Upper lobe of left lung (tissue), 4 donors: ENCODE measurements around the gene SORCS1.

Source experiments
- EP300 ChIP-seq, 4 donors: sonication (generic); formaldehyde crosslinking; IDR thresholded peaks; one replicate each; pipeline ENCODE4 v1.5.1; 2017; ENCODE audit warnings: antibody characterized with exemption in 4 of 4, control low read depth in 2 of 4
- POLR2AphosphoS5 ChIP-seq, 2 donors: sonication (generic); formaldehyde crosslinking; IDR thresholded peaks; one replicate each; pipeline ENCODE4 v1.5.1; 2017; ENCODE audit warnings: antibody characterized with exemption in 2 of 2
- TF ChIP-seq, protein P1 (sequence below), 6 experiments: fragments of 450-650 bp in 4 of 6; fragments of 200-600 bp in 2 of 6; sonication (generic) in 2 of 6; IDR thresholded peaks; one replicate each; pipeline ENCODE4 v1.5.1; 2016 to 2019; ENCODE audit warnings: antibody characterized with exemption in 6 of 6

DNA sequence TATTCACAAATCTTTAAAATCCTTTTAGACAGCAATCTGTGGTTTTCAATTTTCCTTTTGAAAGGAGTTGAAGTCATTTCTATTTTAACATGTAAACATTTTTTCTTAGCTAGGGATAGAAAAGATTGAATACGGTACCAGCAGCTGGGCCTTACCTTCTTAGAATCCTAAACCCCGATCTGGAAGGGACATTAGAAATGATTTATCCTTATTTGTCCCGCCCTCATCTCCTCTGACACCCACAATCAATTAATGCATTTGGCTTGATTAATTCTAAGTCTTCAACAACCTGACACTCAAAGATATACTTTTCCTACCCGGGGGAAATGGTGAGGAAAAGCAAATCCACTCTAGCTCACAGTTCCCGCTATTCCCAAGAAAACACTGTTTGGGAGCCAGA lies 100.4 kb downstream of the SORCS1 start:
- TF ChIP-seq, protein P1, sequence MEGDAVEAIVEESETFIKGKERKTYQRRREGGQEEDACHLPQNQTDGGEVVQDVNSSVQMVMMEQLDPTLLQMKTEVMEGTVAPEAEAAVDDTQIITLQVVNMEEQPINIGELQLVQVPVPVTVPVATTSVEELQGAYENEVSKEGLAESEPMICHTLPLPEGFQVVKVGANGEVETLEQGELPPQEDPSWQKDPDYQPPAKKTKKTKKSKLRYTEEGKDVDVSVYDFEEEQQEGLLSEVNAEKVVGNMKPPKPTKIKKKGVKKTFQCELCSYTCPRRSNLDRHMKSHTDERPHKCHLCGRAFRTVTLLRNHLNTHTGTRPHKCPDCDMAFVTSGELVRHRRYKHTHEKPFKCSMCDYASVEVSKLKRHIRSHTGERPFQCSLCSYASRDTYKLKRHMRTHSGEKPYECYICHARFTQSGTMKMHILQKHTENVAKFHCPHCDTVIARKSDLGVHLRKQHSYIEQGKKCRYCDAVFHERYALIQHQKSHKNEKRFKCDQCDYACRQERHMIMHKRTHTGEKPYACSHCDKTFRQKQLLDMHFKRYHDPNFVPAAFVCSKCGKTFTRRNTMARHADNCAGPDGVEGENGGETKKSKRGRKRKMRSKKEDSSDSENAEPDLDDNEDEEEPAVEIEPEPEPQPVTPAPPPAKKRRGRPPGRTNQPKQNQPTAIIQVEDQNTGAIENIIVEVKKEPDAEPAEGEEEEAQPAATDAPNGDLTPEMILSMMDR (IDR thresholded peaks at IDR 0.05), result no peak
- no peak for TF ChIP-seq EP300 (IDR thresholded peaks at IDR 0.05)
- no peak for TF ChIP-seq POLR2AphosphoS5 (IDR thresholded peaks at IDR 0.05)
